ENCODE data around the gene CFAP119. TPM values are rescaled to one million over a fixed set of nuclear protein-coding genes. Genes with fewer than 3 reads are reported as not detected.

The CFAP119 gene
- total and polyA plus RNA-seq, 3 donors from 2014 or later, result 31.5 to 54.2 (median 43.3) TPM

GRCh38 chr16:30780021-30780420 is 18.2 kb upstream of the CFAP119 start:
- no peaks in the 10 kb centered on the region for H3K36me3 ChIP-seq (ENCODE audit: low read depth, missing control alignments)
- no peak for TF ChIP-seq POLR2A (IDR thresholded peaks at IDR 0.05)
- no peak for TF ChIP-seq CTCF (IDR thresholded peaks at IDR 0.05)
- intact Hi-C loops (cut with DNase I; ENCODE audit: low total_unique reads), result no loop called here

GRCh38 chr16:30779596-30779995 is 17.7 kb upstream of the CFAP119 start:
- H3K4me3 ChIP-seq, result no peak overlapping the region
- H3K4me1 ChIP-seq, result peaks cover 11% of the 10 kb centered on the region
- no peaks in the 10 kb centered on the region for H3K27me3 ChIP-seq
- TF ChIP-seq POLR2A (IDR thresholded peaks at IDR 0.05) (no peak), CTCF (IDR thresholded peaks at IDR 0.05) (no peak)
- no peak for DNase-seq
- 79 to 90% methylated on average over 6 of the region's 6 CpGs for WGBS, 2 donors
- H3K36me3 ChIP-seq (ENCODE audit: low read depth, missing control alignments), result no peaks in the 10 kb centered on the region
- no peaks in the 10 kb centered on the region for H3K9me3 ChIP-seq
- intact Hi-C loops (cut with DNase I; ENCODE audit: low total_unique reads), result no loop called here
- H3K27ac ChIP-seq, result no peak overlapping the region

More at GRCh38 chr16:30780021-30780420, 18.2 kb upstream of the CFAP119 start:
- Histone ChIP-seq H3K27me3 (no peaks in the 10 kb centered on the region), H3K4me1 (peaks cover 8% of the 10 kb centered on the region), H3K9me3 (no peaks in the 10 kb centered on the region), H3K4me3 (no peak overlapping the region), H3K27ac (no peak overlapping the region)
- DNase-seq, result no peak
- 85 to 90% methylated on average over 2 to 3 of the region's 3 CpGs for WGBS, 2 donors

- no peak for DNase-seq
- intact Hi-C loops (cut with DNase I; ENCODE audit: low total_unique reads), result no loop called here
- WGBS, 2 donors, result 84% methylated on average over 13 to 14 of the region's 14 CpGs
- Histone ChIP-seq H3K9me3 (no peaks in the 10 kb centered on the region), H3K27ac (no peak overlapping the region), H3K36me3 (ENCODE audit: low read depth, missing control alignments) (no peaks in the 10 kb centered on the region), H3K4me3 (no peak overlapping the region), H3K27me3 (no peaks in the 10 kb centered on the region), H3K4me1 (peaks cover 13% of the 10 kb centered on the region)
- TF ChIP-seq POLR2A (IDR thresholded peaks at IDR 0.05) (no peak), CTCF (IDR thresholded peaks at IDR 0.05) (no peak)
Observed at GRCh38 chr16:30778549-30779244, 16.8 kb upstream of the CFAP119 start.

GRCh38 chr16:30777591-30778297 is 15.9 kb upstream of the CFAP119 start:
- Histone ChIP-seq H3K9me3 (no peaks in the 10 kb centered on the region), H3K4me1 (peaks cover 13% of the 10 kb centered on the region), H3K4me3 (no peak overlapping the region), H3K27me3 (no peaks in the 10 kb centered on the region), H3K36me3 (ENCODE audit: low read depth, missing control alignments) (no peaks in the 10 kb centered on the region), H3K27ac (no peak overlapping the region)
- DNase-seq, result no peak
- 90 to 91% methylated on average over 5 to 7 of the region's 7 CpGs for WGBS, 2 donors
- intact Hi-C loops (cut with DNase I; ENCODE audit: low total_unique reads), result no loop called here
- TF ChIP-seq POLR2A (IDR thresholded peaks at IDR 0.05), result no peak
- no peak for TF ChIP-seq CTCF (IDR thresholded peaks at IDR 0.05)

Data from testis (tissue), 3 donors.